ENCODE results near the gene VPS26C. TPM values are rescaled to one million over a fixed set of nuclear protein-coding genes. Genes with fewer than 3 reads are reported as not detected.

Gene VPS26C
- total and polyA plus RNA-seq, 2 of the 8 experiments (the other 6 are each of a cell fraction or from before 2014, with no cell fraction given): 43.5 to 71.6 TPM

DNA sequence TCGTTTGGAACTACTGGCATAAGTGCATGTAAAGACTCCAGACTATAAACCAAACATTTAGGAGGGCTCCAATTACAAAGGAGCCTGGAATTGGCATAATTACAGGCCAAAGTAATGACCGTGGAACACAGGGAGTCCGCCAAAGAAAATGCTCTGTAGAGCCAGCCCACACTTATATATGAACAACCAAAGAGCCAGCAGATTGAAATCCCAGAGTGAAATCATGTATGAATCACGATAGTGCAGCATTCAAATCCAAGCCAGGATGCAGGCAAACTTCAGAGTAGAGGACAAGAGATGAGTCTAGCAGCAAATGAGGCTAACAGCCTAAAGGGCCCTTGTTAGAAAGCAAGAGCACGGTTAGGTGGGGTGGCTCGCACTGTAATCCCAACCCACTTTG is 13.1 kb downstream of the VPS26C start:
- Histone ChIP-seq H3K56ac (replicated peaks; ENCODE audit: insufficient read length, low read depth, low read length) (no peak overlapping the region), H2BK20ac (ENCODE audit: low read length) (no peak overlapping the region), H2BK12ac (ENCODE audit: low read depth, low read length) (no peak overlapping the region), H3K14ac (ENCODE audit: insufficient read length) (no peak overlapping the region), H4K20me1 (replicated peaks in 1 of 2; ENCODE audit: control insufficient read depth in 1 of 2, insufficient read depth in 2 of 2, low read length in 2 of 2) (peaks cover 5 to 6% of the 10 kb centered on the region in 2 experiments), H3K9ac (replicated peaks in 1 of 4; ENCODE audit: extremely low read depth in 1 of 4, low read depth in 3 of 4, low read length in 3 of 4) (no peak overlapping the region), H3K4me1 (replicated peaks in 1 of 4; ENCODE audit: control insufficient read depth in 3 of 4, insufficient read depth in 4 of 4, low read length in 3 of 4) (peaks cover 0 to 10% (median 2%) of the 10 kb centered on the region in 4 experiments; a peak in 4 of 7 replicates), H3K23ac (ENCODE audit: insufficient read length) (no peak overlapping the region), H4K5ac (ENCODE audit: insufficient read length, low read depth, low read length) (no peak overlapping the region), H2BK120ac (replicated peaks; ENCODE audit: low read depth, low read length) (no peak overlapping the region), H3K18ac (ENCODE audit: extremely low read depth, low read length) (no peak overlapping the region), H3K36me3 (ENCODE audit: control insufficient read depth in 2 of 4, insufficient read depth in 4 of 4, low read length in 3 of 4) (no peaks in the 10 kb centered on the region), H3K9me3 (ENCODE audit: insufficient read depth in 2 of 2, low read depth in 1 of 2, low read length in 1 of 2) (no peaks in the 10 kb centered on the region), H3K79me1 (ENCODE audit: low read depth, low read length) (peaks cover 8% of the 10 kb centered on the region), H2BK15ac (ENCODE audit: low read length) (no peak overlapping the region), H4K8ac (ENCODE audit: extremely low read depth, insufficient read depth, low read length) (no peak overlapping the region), H3K27ac (ENCODE audit: low read depth, low read length) (no peak overlapping the region), H2BK5ac (ENCODE audit: low read depth, low read length) (no peak overlapping the region), H3K23me2 (ENCODE audit: low read depth, low read length) (peaks cover 14% of the 10 kb centered on the region), H3K27me3 (replicated peaks in 1 of 4; ENCODE audit: control insufficient read depth in 3 of 4, extremely low read depth in 1 of 4, insufficient read depth in 3 of 4, low read length in 3 of 4) (no peaks in the 10 kb centered on the region), H3K79me2 (ENCODE audit: control insufficient read depth in 1 of 2, insufficient read depth in 2 of 2, low read length in 2 of 2) (peaks cover 6 to 79% of the 10 kb centered on the region in 2 experiments), H2AFZ (ENCODE audit: low read length) (no peak overlapping the region), H3K4ac (replicated peaks; ENCODE audit: insufficient read length, low read depth, low read length) (no peak overlapping the region), H4K91ac (replicated peaks; ENCODE audit: insufficient read length, low read length) (no peak overlapping the region), H3K4me3 (ENCODE audit: extremely low read depth in 1 of 4, insufficient read depth in 2 of 4, low read depth in 3 of 4, low read length in 4 of 4) (no peak overlapping the region), H3K4me2 (ENCODE audit: insufficient read depth in 1 of 2, low read depth in 2 of 2, low read length in 2 of 2) (no peak overlapping the region), H2AK5ac (ENCODE audit: low read depth, low read length) (no peak overlapping the region)
- WGBS, 2 experiments (ENCODE audit: extremely low coverage in 1 of 2, insufficient coverage in 1 of 2, insufficient read length in 1 of 2, insufficient replicate concordance in 2 of 2, low coverage in 1 of 2, low lambda C conversion rate in 2 of 2, missing lambda C conversion rate in 1 of 2): 84% methylated on average over 6 of the region's 6 CpGs; no CpG with 5 or more reads in 1 of the 2 experiments
- FAIRE-seq (no peak), DNase-seq (ENCODE audit: low read depth in 1 of 2, low spot score in 2 of 2) (no peak)
- CTCF ChIA-PET (ENCODE audit: partially characterized antibody): no interaction called here
- POLR2A ChIA-PET (ENCODE audit: partially characterized antibody): interaction anchor here (1.4 to 1.9 kb wide), 2 partner anchors 12 to 14 kb away, joined by 5 read pairs; partner anchors contain the start of gene VPS26C
- TF ChIP-seq, protein P1, sequence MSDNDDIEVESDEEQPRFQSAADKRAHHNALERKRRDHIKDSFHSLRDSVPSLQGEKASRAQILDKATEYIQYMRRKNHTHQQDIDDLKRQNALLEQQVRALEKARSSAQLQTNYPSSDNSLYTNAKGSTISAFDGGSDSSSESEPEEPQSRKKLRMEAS (IDR thresholded peaks at IDR 0.05): no peak
